Endothelial cell (in vitro differentiated cells): ENCODE measurements around the gene SMIM23. TPM values are rescaled to one million over a fixed set of nuclear protein-coding genes. Genes with fewer than 3 reads are reported as not detected.

Experiments used
- DNase-seq: peaks from one replicate; pipeline ENCODE4 v3.0.0; 2021; ENCODE audit warnings: low spot score
- H3K27ac Mint-ChIP-seq: one replicate; pipeline ENCODE4 v1.8.0; 2021; ENCODE audit warnings: mixed read lengths, inconsistent platforms; ENCODE audit not compliant: unreplicated experiment
- H3K27me3 Mint-ChIP-seq: one replicate; pipeline ENCODE4 v1.8.0; 2021; ENCODE audit warnings: mild to moderate bottlenecking, moderate library complexity, mixed read lengths, inconsistent platforms; ENCODE audit not compliant: unreplicated experiment
- H3K36me3 Mint-ChIP-seq: one replicate; pipeline ENCODE4 v1.8.0; 2021; ENCODE audit warnings: mild to moderate bottlenecking, low read depth, mixed read lengths, inconsistent platforms; ENCODE audit not compliant: unreplicated experiment
- H3K4me1 Mint-ChIP-seq: one replicate; pipeline ENCODE4 v1.8.0; 2021; ENCODE audit warnings: mild to moderate bottlenecking, mixed read lengths, inconsistent platforms; ENCODE audit not compliant: unreplicated experiment
- H3K4me3 Mint-ChIP-seq: one replicate; pipeline ENCODE4 v1.8.0; 2021; ENCODE audit warnings: mild to moderate bottlenecking, mixed read lengths, inconsistent platforms; ENCODE audit not compliant: unreplicated experiment
- H3K9me3 Mint-ChIP-seq: one replicate; pipeline ENCODE4 v1.8.0; 2021; ENCODE audit warnings: mixed read lengths, inconsistent platforms; ENCODE audit not compliant: unreplicated experiment
- long read RNA-seq: library from polyadenylated mRNA; unstranded; transcript quantifications from one replicate; pipeline ENCODE4 v2.0.0, GENCODE V29; 2020; ENCODE audit not compliant: unreplicated experiment
- total RNA-seq: library from RNA; stranded (reverse); fragmentation: NEBNext Ultra II Directional; extraction: Animal tissue kit (Norgen Biotek cat#: 25700); gene quantifications from one replicate; pipeline ENCODE4 v1.2.1, GENCODE V29; 2021; ENCODE audit not compliant: unreplicated experiment
- TF ChIP-seq, protein P1 (sequence below): fragments of 200-600 bp; sonication (generic); IDR thresholded peaks from one replicate; pipeline ENCODE4 v1.5.0; 2021; ENCODE audit warnings: antibody characterized with exemption; ENCODE audit not compliant: unreplicated experiment

The SMIM23 gene
- not detected for total RNA-seq
- long read RNA-seq: 0 reads

DNA sequence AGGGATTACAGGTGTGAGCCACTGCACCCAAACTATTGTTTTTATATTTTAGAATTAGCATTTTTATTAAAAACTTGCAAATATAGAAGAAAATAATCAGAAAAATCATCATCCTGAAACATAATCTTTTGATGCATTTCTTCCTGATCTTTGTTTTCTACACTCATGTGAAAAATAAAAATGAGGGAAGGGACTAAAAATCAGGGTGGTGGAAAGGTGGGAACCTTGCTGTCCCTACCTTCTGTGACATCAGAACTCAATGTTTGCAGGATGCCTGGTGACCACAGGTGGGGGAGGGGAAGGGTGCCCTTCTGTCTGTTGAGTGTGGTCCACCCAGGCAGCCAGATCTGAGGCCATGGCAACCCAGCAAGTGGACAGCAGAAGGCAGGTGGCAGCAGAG lies at the start of gene SMIM23:
SMIM23 (plus strand) TSS at position 301 of the 400 bp plus-strand sequence; CDS start at position 356, 55 bp downstream.
- Mint-ChIP-seq H3K4me3 (no peak within 1 kb of the TSS), H3K27me3 (no peaks in the 10 kb centered on the region), H3K4me1 (peaks cover under 1% of the 10 kb centered on the region), H3K9me3 (no peaks in the 10 kb centered on the region), H3K27ac (no peak within 1 kb of the TSS), H3K36me3 (no peaks in the 10 kb centered on the region)
- TF ChIP-seq, protein P1, sequence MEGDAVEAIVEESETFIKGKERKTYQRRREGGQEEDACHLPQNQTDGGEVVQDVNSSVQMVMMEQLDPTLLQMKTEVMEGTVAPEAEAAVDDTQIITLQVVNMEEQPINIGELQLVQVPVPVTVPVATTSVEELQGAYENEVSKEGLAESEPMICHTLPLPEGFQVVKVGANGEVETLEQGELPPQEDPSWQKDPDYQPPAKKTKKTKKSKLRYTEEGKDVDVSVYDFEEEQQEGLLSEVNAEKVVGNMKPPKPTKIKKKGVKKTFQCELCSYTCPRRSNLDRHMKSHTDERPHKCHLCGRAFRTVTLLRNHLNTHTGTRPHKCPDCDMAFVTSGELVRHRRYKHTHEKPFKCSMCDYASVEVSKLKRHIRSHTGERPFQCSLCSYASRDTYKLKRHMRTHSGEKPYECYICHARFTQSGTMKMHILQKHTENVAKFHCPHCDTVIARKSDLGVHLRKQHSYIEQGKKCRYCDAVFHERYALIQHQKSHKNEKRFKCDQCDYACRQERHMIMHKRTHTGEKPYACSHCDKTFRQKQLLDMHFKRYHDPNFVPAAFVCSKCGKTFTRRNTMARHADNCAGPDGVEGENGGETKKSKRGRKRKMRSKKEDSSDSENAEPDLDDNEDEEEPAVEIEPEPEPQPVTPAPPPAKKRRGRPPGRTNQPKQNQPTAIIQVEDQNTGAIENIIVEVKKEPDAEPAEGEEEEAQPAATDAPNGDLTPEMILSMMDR: no peak
- DNase-seq: no peak

DNA sequence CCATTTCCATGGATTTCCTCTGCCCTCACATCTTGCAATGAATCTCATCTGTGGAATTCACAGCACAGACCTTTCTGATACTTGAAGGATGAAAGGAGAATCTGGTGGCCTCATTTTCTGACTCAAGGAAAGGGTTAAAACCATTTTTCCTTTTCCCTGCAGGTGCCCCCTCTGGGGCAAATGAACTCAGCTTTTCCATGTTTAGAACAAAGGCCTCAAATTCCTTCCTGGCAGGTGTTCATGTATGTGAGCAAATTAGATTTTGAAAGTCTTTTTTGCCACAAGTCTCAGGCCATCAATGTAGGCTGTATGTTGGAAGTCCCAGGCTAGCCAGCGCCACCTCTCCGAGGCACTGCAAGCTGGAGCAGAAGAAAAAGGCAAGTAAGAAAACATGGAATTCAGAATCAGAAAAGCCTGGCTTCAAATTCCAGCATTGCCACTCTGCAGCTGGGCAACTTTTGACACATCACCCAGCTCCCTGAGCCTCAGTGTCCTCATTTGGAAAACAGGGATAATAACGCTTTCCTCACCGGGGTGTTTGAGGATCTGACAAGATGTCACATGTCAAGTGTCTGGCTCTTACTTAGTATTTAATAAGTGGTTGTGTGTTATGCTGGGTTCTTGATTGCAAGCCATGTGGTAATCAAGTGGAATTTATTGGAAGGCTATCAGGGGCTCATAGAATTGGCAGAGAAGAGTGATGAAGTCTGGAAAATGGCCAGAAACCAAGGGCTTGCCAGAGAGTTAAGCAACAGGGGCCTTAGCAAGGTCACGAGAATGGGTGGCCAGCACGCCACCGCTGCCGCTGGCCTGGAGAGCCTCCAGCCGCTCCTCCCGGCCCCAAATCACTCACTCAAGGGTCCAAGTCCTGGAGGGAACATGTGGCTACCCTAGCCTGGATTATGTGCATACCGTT lies 48.4 kb upstream of the SMIM23 start:
- Mint-ChIP-seq H3K36me3 (no peaks in the 10 kb centered on the region), H3K4me1 (no peaks in the 10 kb centered on the region), H3K4me3 (no peak overlapping the region), H3K9me3 (no peaks in the 10 kb centered on the region), H3K27me3 (no peaks in the 10 kb centered on the region), H3K27ac (no peak overlapping the region)
- no peak for DNase-seq
- TF ChIP-seq, protein P1: no peak

DNA sequence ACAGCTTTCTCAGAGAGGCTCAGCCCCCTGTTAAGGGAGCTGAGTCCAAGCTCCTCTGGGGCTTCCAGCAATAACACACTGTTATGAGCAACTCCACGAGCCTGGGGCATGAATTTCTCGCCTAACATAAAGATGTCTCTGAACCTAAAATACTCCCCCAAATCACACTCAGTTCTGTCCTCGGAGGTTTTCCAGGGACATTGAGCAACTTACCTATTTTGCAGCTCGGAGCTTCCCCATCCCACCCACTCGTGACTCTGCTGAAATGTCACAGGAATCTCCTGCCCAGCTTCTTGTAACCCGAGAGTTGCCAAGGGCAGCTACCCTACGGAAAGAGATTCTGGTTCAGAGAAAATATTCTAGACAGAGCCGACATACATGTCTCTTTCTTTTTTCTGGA lies 47.1 kb upstream of the SMIM23 start:
- TF ChIP-seq, protein P1: no peak
- Mint-ChIP-seq H3K9me3 (no peaks in the 10 kb centered on the region), H3K27me3 (no peaks in the 10 kb centered on the region), H3K27ac (no peak overlapping the region), H3K36me3 (no peaks in the 10 kb centered on the region), H3K4me1 (no peaks in the 10 kb centered on the region), H3K4me3 (no peak overlapping the region)
- DNase-seq: no peak

DNA sequence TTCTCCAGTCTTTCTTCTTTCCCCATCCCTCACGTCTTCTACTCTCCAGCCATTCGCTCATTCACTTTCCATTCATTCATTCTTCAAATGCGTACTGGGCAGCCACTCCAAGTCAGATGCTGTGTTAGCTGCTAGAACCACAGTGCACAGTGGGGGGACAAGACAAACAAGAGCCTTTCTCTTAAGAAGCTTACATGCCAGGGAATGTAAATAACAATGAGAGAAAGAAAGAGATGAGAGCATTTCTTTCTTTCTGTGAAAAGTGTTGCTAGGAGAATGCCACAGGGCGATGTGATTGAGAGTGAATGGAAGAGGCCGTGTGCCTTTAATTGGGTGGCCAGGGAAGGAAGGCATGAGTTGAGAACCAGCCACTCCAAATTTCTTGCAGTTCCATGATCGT lies 46.3 kb upstream of the SMIM23 start:
- Mint-ChIP-seq H3K36me3 (no peaks in the 10 kb centered on the region), H3K9me3 (no peaks in the 10 kb centered on the region), H3K4me3 (no peak overlapping the region), H3K27me3 (peaks cover 1% of the 10 kb centered on the region), H3K4me1 (no peaks in the 10 kb centered on the region), H3K27ac (no peak overlapping the region)
- TF ChIP-seq, protein P1: no peak
- DNase-seq: no peak

DNA sequence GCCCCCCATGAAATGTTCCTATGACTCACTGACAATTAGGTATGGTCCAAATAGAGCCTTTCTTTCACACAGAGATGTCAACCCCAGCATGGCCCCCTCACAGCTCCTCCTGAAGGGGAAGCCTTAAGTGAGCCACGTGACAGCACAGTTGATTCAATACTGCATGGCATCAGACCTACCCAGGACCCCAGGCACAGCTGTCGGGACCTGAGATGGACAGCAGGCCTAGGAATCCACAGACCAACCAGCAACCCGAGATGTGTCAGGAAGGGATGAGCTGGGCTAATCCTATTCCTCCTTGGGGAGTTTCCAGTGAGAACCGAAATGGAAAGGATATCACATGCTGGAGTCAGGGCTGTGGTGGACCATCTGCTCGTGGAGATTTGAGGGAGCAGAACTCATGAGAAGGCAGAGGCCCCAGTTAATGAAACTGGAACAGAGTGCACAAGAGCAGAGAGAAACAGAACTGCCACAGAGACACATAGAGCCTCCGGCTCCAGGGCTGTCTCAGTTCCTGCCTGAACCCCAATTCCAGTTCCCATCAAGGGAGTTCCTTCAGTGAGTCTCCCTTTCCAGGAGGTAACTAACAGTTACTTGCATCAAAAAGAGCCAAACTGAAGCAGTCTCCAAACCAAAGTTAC lies 42.1 kb upstream of the SMIM23 start:
- Mint-ChIP-seq H3K4me3 (no peak overlapping the region), H3K27ac (no peak overlapping the region), H3K9me3 (no peaks in the 10 kb centered on the region), H3K36me3 (no peaks in the 10 kb centered on the region), H3K4me1 (no peaks in the 10 kb centered on the region), H3K27me3 (peaks cover 2% of the 10 kb centered on the region)
- TF ChIP-seq, protein P1: no peak
- no peak for DNase-seq
